Measurements from ENCODE around the gene SCN2B. TPM values are rescaled to one million over a fixed set of nuclear protein-coding genes. Genes with fewer than 3 reads are reported as not detected.

SCN2B gene
- total and polyA plus RNA-seq, 2 of the 13 experiments (the other 11 are each of a cell fraction or from before 2014, with no cell fraction given) = 0.01 to 0.02 TPM

DNA sequence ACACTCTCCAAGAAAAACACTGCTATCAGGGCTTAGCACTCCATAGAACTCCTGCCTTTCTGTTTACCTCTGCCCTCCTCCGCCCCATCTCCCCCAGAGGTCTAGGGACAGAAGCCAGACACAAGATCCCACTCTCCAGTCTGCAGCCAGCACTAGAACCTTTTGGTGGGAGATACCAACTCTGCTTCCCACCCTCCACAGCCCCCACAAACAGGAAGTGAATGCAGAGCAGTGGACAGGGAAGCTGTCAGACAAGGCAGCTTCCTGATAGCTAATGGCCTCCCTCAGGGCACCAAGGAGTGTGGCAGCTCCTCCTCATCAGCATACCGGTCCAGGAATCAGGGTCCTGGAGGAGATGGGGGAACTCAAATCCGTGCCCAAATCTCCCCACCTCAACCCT is 28.9 kb downstream of the SCN2B start:
- intact Hi-C loops (cut with micrococcal nuclease; ENCODE audit: unreplicated experiment) = loop anchor here (5.0 kb wide), 1 partner anchor 50 kb away; no protein-coding TSS in a partner anchor
- H3K4me3 ChIP-seq (replicated peaks in 1 of 3; ENCODE audit: insufficient read depth in 1 of 3, low read depth in 2 of 3, low read length in 3 of 3) = no peak overlapping the region
- peak overlapping the region; percentile 14; the same call in 1 of the 2 replicates for H3K4me2 ChIP-seq (ENCODE audit: low read depth, low read length)
- BruUV-seq (replicated peaks) = no TSS peak
- no peaks in the 10 kb centered on the region for H3K36me3 ChIP-seq (replicated peaks in 1 of 2; ENCODE audit: control insufficient read depth in 1 of 2, insufficient read depth in 2 of 2, low read length in 2 of 2)
- H3K27me3 ChIP-seq (ENCODE audit: control insufficient read depth in 1 of 2, insufficient read depth in 2 of 2, low read length in 2 of 2) = peaks cover 5 to 65% of the 10 kb centered on the region in 2 experiments; a peak in 3 of 5 replicates
- no peak overlapping the region for H2AFZ ChIP-seq (ENCODE audit: low read length)
- H3K79me2 ChIP-seq (ENCODE audit: insufficient read depth, low read length) = no peaks in the 10 kb centered on the region
- ATAC-seq (no peak), DNase-seq (ENCODE audit: low spot score) (no peak), FAIRE-seq (no peak)
- no peaks in the 10 kb centered on the region for H3K9me3 ChIP-seq (ENCODE audit: low read length)
- TF ChIP-seq, protein P1, sequence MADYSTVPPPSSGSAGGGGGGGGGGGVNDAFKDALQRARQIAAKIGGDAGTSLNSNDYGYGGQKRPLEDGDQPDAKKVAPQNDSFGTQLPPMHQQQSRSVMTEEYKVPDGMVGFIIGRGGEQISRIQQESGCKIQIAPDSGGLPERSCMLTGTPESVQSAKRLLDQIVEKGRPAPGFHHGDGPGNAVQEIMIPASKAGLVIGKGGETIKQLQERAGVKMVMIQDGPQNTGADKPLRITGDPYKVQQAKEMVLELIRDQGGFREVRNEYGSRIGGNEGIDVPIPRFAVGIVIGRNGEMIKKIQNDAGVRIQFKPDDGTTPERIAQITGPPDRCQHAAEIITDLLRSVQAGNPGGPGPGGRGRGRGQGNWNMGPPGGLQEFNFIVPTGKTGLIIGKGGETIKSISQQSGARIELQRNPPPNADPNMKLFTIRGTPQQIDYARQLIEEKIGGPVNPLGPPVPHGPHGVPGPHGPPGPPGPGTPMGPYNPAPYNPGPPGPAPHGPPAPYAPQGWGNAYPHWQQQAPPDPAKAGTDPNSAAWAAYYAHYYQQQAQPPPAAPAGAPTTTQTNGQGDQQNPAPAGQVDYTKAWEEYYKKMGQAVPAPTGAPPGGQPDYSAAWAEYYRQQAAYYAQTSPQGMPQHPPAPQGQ (CRISPR knock-in tag; IDR thresholded peaks at IDR 0.05; ENCODE audit: borderline replicate concordance) = no peak
- TF ChIP-seq GABPA (IDR thresholded peaks at IDR 0.05; ENCODE audit: low read depth, low read length) (no peak; the same call in 1 of the 2 replicates), GABPA (CRISPR knock-in tag; IDR thresholded peaks at IDR 0.05; ENCODE audit: low read depth) (peak; percentile 51)
- POLR2A ChIA-PET = no interaction called here
- no peak overlapping the region for H3K9ac ChIP-seq (ENCODE audit: insufficient read depth, low read depth, low read length)
- 22% methylated on average over 3 of the region's 3 CpGs for WGBS (ENCODE audit: low lambda C conversion rate)
- CTCF ChIA-PET (ENCODE audit: low intra/inter-chr PET ratio, low total read pairs) = no interaction called here
- in situ Hi-C loops (cut with HindIII; ENCODE audit: extremely low pct_ligation_motif_present, low pct_unique_long_range_greater_than_20kb) = loop anchor here (5.0 to 25.0 kb wide), 3 partner anchors 145 to 340 kb away; no protein-coding TSS in a partner anchor
- H3K27ac ChIP-seq (ENCODE audit: extremely low read length, insufficient read depth, low read length) = no peak overlapping the region
- no peaks in the 10 kb centered on the region for H4K20me1 ChIP-seq (ENCODE audit: insufficient read depth, low read length)
- peaks cover 18% of the 10 kb centered on the region; the same call in 1 of the 2 replicates for H3K4me1 ChIP-seq (ENCODE audit: insufficient read depth, low read length)

DNA sequence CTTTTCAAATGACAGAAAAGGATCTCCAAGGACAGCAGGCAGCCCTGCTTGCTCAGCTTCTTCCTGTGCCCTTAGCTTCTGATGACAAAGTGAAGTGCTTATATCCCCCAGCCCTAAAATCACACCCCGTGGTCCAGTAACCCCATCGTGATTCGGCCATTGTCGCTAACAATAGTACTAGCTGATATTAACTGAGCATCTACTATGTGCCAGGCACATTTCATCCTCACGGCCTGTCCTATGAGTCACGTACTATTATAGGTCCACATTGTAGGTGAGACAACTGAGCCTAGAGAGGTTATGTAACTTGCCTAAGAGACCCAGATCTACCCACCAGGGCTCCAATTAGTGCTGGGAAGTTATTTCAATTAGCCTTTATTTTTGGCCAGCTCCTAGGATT is 29.9 kb downstream of the SCN2B start:
- DNase-seq (ENCODE audit: low spot score) = no peak
- no peak overlapping the region for H2AFZ ChIP-seq (ENCODE audit: low read length)
- WGBS (ENCODE audit: low lambda C conversion rate) = 50% methylated on average over 5 of the region's 6 CpGs
- H3K36me3 ChIP-seq (replicated peaks in 1 of 2; ENCODE audit: control insufficient read depth in 1 of 2, insufficient read depth in 2 of 2, low read length in 2 of 2) = no peaks in the 10 kb centered on the region
- H3K9ac ChIP-seq (ENCODE audit: insufficient read depth, low read depth, low read length) = no peak overlapping the region
- peak overlapping the region in 2 of 3 experiments; percentile 60 to 80; a peak in 1 of 6 replicates for H3K4me3 ChIP-seq (replicated peaks in 1 of 3; ENCODE audit: insufficient read depth in 1 of 3, low read depth in 2 of 3, low read length in 3 of 3)
- H3K27ac ChIP-seq (ENCODE audit: extremely low read length, insufficient read depth, low read length) = no peak overlapping the region
- POLR2A ChIA-PET = no interaction called here
- no peak for ATAC-seq
- intact Hi-C loops (cut with micrococcal nuclease; ENCODE audit: unreplicated experiment) (loop anchor here (5.0 kb wide), 1 partner anchor 51 kb away; no protein-coding TSS in a partner anchor), in situ Hi-C loops (cut with HindIII; ENCODE audit: extremely low pct_ligation_motif_present, low pct_unique_long_range_greater_than_20kb) (loop anchor here (5.0 to 25.0 kb wide), 3 partner anchors 146 to 341 kb away; no protein-coding TSS in a partner anchor)
- no peaks in the 10 kb centered on the region for H3K9me3 ChIP-seq (ENCODE audit: low read length)
- peak overlapping the region; percentile 75; the same call in 1 of the 2 replicates for H3K4me2 ChIP-seq (ENCODE audit: low read depth, low read length)
- FAIRE-seq = no peak
- no TSS peak for BruUV-seq (replicated peaks)
- H3K79me2 ChIP-seq (ENCODE audit: insufficient read depth, low read length) = no peaks in the 10 kb centered on the region
- peaks cover 18% of the 10 kb centered on the region; the same call in 1 of the 2 replicates for H3K4me1 ChIP-seq (ENCODE audit: insufficient read depth, low read length)
- no peaks in the 10 kb centered on the region for H4K20me1 ChIP-seq (ENCODE audit: insufficient read depth, low read length)
- peaks cover 2 to 59% of the 10 kb centered on the region in 2 experiments; a peak in 3 of 5 replicates for H3K27me3 ChIP-seq (ENCODE audit: control insufficient read depth in 1 of 2, insufficient read depth in 2 of 2, low read length in 2 of 2)
- CTCF ChIA-PET (ENCODE audit: low intra/inter-chr PET ratio, low total read pairs) = interaction anchor here (1.9 to 2.2 kb wide), 2 partner anchors 144 to 342 kb away, joined by 13 to 21 read pairs; no protein-coding TSS in a partner anchor
- TF ChIP-seq AGO2 (optimal IDR thresholded peaks at IDR 0.05; ENCODE audit: low read depth, low read length) (no peak), PPARG (CRISPR knock-in tag; conservative IDR thresholded peaks at IDR 0.05) (no peak), ZNF251 (CRISPR knock-in tag; IDR thresholded peaks at IDR 0.05) (no peak), POLR2G (IDR thresholded peaks at IDR 0.05; ENCODE audit: low read depth, low read length) (no peak), ZNF776 (CRISPR knock-in tag; IDR thresholded peaks at IDR 0.05) (no peak), WIZ (CRISPR knock-in tag; IDR thresholded peaks at IDR 0.05) (no peak), REL (CRISPR knock-in tag; conservative IDR thresholded peaks at IDR 0.05) (no peak), ZNF264 (CRISPR knock-in tag; IDR thresholded peaks at IDR 0.05) (no peak), ONECUT2 (CRISPR knock-in tag; IDR thresholded peaks at IDR 0.05) (no peak)
